Body of pancreas (tissue), 4 donors: ENCODE results near the gene POMC.

ENCODE experiments used
- CTCF ChIP-seq, 7 experiments: fragments of 450-650 bp in 4 of 7; fragments of 200-600 bp in 3 of 7; sonication (generic) in 3 of 7; IDR thresholded peaks; one replicate each; pipeline ENCODE4 v1.5.1; 2016 to 2019; ENCODE audit warnings: antibody characterized with exemption in 7 of 7
- POLR2A ChIP-seq, 3 donors: fragments of 450-650 bp; IDR thresholded peaks; one replicate each; pipeline ENCODE4 v1.6.1; 2016; ENCODE audit warnings: antibody characterized with exemption in 3 of 3, mild to moderate bottlenecking in 2 of 3

- TF ChIP-seq CTCF (IDR thresholded peaks at IDR 0.05) (no peak), POLR2A (IDR thresholded peaks at IDR 0.05) (no peak)
These were observed 10.1 kb downstream of the POMC start for GRCh38 chr2:25158096-25158852.
